HG02870 (cell line): ENCODE measurements around the gene STK32B.
A peak's percentile ranks its signal among the peaks of the same experiment; 100 is the strongest.
"Not testable (repeated sequence)": the region's sequence is repeated elsewhere in the genome, so short reads cannot be mapped to it uniquely, and the experiment has no call there.

Experiments
- ATAC-seq: cut with Tn5 transposase; IDR thresholded peaks from one replicate; pipeline ENCODE4 v1.9.1; 2021; ENCODE audit warnings: mild to moderate bottlenecking, moderate library complexity; ENCODE audit not compliant: unreplicated experiment

The STK32B gene

DNA sequence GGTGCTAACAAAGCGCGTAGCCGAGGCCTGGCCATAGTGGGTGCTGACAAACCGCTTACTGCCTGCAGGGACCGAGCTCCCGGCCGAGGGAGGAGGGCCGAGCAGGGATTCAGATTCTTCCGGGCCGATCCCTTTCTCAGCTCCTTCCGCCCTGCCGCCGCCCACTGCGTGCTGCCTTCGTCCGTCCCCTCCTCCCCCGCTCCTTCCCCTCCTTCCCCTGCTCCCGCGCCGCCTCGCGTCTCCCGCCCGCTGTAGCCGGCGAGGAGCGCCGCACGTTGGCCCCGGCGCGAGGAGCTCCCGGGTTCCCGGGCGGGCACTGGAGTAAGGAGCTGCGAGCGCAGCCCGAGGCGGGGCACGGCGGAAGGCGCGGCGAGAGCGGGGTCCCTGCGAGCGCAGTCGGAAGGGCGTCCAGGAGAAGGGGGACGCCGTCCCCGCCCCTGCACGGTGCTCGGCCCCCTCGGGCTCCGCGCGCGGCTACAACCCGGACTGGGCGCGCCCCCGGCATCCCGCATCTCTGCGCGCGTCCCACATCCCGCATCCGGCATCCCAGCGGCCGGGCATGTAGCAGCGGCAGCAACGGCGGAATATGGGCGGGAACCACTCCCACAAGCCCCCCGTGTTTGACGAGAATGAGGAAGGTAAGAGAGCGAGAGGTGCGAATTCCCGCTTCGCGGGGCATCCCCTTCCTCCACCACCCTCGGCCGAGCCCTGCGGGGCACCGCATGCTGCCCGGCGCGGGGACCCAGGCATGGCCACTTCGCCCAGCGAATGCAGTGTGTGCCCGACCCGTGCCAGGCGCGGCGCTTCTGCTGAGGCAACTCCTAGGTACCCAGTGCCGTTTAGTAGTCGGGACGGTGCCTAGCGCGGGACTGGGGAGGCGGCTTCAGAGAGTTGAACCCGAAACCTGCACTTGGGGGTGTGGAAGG is at the start of gene STK32B:
Gene STK32B, plus strand, starts transcription at position 203 of the 926 bp plus-strand sequence.
- ATAC-seq, result peak; percentile 40

DNA sequence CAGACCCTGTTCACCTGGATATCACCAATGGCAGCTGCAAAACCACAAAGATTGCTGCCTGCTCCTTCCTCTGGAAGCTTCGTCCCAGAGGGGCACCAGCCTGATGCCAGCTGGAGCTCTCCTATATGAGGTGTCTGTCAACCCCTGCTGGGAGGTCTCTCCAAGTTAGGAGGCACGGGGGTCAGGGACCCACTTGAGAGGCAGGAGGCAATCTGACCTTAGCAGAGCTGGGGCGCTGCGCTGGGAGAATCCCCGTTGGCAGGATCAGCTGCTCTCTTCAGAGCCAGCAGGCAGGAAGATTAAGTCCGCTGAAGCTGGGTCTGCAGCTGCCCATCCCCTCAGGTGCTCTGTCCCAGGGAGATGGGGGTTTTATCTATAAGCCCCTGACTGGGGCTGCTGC is 49.6 kb upstream of the STK32B start:
- ATAC-seq, result not testable (repeated sequence)

DNA sequence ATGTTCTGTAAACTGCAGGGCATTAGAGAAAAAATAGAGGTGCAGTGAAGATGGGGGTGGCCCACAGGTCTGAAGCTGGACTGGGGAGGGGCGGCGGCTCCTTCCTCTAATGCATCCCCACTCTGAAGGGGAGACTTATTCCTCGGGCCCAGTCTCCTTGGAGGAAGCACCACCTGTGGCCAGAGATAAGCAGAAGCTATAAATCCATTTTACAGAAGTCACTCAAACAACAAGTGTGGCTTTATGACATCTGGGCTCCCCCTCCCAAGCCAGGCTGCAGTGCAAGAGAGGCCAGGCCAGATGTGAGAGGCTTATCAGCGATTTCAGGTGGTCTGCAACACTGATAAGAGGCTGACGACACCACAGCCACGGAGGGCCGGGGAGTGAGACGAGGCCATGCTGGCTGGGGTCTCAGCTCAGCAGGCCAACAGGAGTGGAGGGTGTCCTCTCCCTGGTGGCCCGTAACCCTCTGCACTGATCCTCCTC is 47.9 kb upstream of the STK32B start:
- no peak for ATAC-seq

DNA sequence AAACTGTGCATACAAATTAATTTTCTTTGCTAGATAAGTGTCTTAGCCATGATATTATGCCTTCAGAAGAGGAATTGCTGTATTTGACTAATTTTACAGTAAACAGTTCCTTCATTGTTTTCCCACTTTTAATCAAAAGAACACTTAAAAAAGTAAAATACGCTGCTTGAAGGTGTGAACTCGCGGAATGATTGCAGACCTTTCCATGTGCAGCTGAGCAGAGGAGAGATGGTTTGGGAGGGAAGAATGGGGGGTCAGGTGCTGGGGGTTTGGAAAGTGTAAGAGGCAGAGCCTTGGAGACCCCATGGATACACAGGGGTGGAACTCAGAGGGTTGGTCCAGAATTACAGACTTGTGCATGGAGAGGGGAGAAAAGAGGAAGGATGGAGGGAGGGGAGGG is 47.4 kb upstream of the STK32B start:
- no peak for ATAC-seq

DNA sequence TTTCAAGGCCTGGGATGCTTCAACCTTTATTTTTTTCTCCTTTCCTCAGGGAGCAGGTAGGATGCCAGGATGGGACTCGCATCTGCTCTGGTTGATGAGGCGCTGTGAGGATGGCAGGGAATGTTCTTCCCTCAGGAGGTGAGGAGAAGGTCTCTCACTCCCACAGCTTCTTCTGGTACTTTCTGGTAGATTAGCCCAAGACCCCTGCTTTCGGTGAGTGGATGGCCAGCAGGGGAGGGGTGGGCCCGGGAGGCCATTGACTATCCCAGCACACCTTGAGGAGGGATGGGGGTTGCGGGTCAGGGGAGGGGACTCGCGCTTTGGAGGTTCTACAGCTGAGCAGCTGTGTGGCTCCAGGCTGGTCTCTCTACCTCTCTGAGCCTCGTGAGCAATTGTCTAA is 46.8 kb upstream of the STK32B start:
- no peak for ATAC-seq

DNA sequence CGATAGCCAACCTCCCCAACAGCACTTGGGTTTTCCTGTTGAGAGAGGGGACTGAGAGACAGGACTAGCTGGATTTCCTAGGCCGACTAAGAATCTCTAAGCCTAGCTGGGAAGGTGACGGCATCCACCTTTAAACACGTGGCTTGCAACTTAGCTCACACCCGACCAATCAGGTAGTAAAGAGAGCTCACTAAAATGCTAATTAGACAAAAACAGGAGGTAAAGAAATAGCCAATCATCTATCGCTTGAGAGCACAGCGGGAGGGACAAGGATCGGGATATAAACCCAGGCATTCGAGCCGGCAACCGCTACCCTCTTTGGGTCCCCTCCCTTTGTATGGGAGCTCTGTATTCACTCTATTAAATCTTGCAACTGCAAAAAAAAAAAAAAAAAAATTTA is 44.3 kb upstream of the STK32B start:
- ATAC-seq, result not testable (repeated sequence)

DNA sequence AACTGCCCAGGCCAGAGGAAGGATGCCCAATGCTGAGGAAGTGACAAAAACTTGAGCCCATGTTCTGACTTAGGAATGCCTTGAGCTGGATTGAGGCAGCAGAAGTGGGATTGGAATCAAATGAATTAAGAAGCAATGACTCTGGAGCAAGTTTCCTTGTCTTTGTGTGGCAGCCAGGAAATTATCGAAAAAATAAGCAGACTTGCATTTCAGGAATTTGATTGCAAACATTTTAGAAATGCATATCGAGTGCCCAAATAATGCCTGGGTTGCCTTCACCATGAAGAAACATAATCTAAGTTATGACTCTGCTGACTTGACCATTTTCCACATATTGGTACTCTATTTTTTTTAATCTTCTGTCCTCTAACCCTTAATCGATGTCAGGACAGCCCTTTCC is 41.5 kb upstream of the STK32B start:
- no peak for ATAC-seq

DNA sequence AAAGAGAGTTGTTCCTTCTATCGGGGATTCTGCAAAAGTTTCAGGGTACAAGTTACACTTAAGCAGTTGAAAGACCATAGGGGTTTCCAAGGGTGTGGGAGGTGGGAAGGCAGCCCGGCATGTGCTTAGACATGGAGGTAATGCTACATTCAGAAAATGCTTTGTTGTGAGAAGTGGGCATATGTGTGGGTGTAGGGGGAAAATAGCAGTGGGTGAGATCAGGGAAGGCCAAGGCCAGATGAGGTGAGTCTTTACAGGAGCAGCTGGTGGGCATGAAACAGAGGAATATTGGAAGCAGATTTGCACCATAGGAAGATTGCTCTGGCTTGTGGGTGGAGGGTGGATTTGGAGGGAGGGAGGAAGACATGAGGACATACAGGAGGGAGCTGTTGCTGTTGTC is 40.3 kb upstream of the STK32B start:
- ATAC-seq, result no peak

DNA sequence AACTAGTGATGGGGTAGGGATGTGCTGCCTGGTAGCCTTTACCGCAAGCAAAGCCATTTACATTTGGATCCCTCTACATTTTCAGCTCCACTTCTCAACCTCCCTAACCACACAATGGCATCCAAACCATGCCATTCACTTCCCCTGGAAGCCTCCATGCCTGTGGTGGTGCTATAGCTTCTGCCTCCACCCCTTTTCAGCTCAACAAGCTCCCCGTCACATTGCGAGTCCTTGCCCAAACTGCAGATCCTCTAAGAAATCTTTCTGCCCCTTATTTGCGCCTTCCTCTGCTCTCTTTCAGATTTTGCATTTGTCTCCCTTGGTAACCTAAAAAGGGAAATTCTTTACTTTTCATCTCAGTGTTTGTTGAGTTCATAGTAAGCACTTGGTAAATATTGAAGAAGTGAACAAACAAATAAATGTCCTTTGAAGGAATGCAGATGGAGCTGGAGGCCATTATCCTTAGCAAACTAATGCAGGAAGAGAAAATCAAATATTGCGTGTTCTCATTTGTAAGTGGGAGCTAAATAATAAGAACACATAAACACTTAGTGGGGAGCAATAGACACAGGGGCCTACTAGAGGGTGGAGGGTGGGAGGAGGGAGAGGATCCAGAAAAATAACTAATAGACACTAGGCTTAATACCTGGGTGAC is 38.9 kb upstream of the STK32B start:
- ATAC-seq, result no peak

DNA sequence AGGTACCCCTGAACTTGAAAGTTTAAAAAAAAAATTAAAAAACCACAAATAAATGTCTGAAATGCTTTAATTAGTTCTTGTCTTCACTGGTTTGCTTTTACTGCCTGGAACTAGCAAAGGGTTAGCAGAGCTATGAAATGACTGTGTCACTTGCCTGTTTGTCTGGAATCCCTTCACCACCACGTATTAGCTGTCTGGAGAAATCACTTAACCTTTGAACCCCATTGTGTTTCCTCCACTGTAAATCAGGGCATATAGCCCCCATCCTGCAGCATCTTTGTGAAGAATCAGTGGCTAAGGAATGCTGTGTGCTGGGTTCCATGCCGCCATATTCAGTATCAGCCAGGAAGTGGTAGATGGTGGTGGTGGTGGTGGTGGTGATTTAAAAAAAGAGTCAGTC is 38.3 kb upstream of the STK32B start:
- no peak for ATAC-seq

DNA sequence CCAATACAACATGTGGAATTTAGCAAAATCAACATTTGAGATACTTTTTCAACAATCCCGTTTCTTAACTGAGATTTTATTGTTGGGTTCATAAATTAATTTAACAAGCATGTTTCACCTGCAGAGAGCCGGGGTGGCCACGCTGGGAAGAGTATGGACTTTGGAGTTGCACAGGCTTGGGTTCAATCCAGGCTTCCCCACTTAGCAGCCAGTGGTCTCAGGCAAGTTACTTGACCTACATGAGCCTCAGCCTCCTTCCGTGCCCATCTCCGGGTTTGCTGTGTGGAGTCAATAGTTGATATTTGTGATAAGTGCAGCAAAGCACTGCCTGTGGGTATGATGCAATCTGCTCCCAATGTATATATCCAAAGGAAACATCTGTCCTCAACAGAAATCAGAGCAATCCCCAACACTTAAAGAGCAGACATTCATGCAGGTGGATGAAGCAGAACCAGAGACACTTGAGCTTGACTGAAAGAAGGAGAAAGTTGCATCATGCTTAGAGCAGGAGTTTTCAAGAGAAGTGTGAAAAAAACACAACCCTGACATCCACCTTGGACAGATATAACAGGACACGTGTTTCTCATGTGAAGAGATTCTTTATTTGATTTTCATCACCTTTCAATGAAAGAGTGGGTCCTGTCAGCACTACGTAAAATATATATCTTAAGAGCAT is 37.1 kb upstream of the STK32B start:
- ATAC-seq, result no peak

DNA sequence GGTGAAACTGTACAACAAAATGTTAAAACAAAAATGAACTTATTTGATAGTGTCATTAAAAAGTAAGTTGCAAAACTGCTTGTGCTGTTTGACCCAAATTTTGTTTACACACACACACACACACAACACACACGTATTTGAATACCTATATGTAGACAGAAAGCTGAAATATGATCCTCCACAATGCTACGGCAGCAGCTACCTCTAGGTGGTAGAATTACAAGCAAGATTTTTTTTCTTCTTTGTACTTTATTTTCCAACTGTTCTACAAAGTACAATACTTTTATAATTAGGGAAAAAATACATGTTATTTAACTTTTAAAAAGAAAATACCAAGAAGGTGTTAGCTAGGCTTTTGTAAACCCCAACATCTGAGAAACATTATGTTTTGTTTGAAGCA is 33.2 kb upstream of the STK32B start:
- ATAC-seq, result no peak

DNA sequence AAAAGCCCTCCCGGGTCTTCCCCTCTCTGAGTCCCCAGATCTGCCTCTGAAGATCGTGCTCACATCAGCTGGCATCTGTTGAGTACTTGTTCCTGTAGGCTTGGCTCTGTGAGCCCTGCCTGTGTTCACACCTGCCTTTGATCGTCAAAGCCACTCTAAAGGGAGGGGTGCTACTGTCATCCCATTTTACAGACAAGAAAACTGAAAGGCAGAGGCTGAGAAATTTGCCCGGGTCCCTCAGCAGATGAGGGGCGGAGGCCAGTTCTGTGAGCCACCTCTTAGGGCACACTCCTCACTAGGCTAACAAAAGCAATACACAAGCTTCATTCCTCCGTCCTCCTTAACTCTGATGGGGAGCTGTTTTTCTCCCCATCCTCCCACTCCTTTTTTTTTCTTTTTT is 32.7 kb upstream of the STK32B start:
- ATAC-seq, result no peak

DNA sequence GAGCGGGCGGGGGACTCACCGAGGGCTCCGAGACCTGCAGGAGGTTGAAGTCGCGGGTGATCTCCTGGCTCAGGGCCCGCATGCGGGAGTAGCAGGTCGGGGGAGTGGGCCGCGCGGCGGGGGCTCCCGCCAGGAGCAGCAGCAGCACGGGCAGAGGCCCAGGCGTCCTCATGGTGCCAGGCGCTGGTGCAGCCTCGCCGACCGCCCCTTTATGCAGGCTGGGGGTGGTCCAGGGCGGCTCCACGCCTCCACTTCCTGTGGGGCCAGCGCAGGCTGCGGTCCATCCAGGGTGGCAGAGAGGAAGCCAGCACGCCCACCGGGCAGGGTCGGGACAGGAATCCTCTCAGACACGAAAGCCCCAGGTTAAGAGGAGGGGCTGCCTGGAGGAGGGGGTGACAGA is 32.0 kb upstream of the STK32B start, which contains the start of gene CYTL1:
Gene CYTL1, minus strand, starts transcription at position 185 of the 400 bp plus-strand sequence. Its CDS starts 13 bp downstream, at position 172.
- ATAC-seq, result no peak

DNA sequence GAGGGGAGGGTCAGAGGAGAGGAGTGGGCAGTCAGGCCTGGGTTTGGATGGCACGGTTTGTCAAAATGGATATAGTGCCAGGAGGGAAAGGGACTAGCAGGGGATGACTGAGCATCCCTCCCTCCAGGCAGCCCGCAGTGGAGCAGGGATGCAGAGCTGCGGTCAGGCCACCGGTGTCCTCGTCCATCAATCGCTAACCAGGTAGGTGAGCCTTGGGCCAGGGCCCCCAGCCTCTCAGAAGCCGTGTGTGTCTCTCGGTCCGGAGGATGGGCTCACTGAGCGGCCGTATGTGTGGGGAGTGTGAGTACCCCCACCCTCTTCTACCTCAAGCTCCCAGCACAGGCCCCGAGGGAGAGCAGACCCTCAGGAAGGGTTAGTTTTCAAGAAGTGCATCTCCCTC is 31.5 kb upstream of the STK32B start:
- no peak for ATAC-seq

DNA sequence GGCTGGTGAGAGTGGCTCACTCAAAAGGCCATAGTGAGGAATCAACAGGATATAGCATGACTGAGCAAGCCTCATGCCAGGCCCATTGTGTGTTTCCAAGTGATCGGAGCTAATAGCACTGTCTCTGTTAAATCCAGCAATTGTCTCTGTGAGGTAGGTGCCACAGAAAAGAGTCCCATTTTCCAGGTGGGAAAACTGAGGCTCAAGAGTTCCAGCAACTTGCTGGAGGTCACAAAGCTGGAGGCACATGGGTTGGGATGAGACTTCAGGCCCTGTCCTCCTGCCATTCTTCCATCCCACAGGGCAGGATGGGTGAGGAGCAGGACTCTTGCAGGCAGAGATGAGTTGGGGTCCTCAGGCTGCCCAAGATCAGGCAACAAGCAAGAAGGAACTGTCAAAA is 30.9 kb upstream of the STK32B start:
- no peak for ATAC-seq

DNA sequence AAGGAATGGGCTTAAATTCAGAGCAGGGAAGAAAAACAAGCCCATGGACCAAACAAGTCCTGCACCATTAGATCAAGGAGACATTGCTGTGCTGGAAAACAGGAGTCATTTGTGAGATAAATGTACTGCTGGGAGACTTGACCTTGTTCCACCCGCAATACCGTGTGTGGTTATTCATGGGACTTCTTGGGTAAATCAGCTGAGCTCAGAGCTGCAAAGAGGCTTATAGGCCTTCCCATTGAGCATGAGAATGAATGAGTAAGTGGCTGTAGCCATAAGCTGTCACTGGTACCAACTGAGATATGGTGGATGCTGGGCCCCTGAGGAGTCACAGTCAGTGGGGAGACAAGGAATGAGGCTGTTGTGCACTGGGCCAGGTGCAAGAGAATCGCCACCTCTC is 29.7 kb upstream of the STK32B start:
- ATAC-seq, result no peak

DNA sequence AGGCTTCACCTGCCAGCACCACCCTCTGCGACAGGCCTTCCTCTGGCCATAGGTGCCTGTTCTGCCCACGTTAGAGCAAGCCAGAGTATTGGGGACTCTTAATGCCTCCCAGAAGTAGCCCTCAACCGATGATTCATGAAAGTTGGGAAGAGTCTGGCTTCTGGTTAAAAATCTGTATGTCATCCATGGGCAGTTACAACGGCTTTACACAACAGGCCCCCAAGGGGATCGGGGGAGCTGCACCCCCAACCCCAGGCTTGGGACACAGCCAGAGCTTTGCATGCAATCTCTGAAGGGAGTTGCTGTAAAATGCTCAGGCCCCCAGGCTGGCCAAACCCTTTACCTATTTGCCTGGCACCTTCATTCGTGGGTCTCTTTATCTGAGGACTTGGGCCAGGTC is 26.6 kb upstream of the STK32B start:
- no peak for ATAC-seq

DNA sequence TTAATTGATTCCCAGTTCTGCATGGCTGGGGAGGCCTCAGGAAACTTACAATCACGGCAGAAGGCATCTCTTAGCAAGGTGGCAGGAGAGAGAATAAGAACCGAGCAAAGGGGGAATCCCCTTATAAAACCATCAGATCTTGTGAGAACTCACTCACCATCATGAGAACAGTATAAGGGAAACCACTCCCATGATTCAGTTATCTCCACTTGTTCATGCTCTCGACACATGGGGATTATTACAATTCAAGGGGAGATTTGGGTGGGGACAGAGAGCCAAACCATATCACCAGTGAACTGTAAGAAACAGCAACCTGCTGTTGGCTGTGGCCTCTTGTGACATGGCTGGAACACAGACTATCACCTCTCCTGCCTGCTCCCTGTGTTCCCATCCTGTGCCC is 24.9 kb upstream of the STK32B start:
- ATAC-seq, result no peak

DNA sequence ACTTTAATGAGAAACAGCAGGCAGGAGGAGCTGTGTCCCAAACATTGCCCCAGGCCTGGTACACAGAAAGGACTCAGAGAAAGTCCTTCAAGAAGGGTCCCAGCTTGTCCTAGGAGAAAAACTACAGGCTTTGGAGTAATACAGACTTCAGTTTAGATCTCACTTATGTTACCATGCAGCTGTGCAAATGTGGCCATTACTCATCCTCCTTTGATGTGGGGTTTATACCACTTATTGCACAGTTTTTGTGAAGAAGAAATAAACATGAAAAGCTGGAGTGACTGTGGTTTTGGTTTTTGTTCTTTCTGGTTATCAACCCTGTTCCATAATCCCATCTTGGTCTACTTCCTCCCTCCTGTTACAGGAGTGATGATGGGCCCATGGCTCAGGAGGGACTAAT is 23.9 kb upstream of the STK32B start:
- ATAC-seq, result no peak

DNA sequence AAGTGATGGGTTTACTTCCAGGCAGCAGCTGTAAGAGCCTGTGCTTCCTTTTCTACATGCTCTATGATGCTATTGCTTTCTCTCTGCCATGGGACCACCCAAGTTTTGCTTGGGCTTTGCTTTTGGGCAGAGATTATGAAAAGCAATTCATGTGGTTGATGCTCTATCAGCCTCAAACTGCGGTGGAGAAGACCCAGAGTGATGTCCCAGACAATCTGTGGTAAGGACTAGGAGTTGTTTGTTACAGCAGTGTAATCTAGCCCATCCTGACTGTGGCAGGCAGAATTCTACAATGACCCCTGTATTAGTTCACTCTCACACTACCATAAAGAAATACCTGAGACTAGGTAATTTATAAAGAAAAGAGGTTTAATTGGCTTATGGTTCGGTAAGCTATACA is 22.8 kb upstream of the STK32B start:
- no peak for ATAC-seq

DNA sequence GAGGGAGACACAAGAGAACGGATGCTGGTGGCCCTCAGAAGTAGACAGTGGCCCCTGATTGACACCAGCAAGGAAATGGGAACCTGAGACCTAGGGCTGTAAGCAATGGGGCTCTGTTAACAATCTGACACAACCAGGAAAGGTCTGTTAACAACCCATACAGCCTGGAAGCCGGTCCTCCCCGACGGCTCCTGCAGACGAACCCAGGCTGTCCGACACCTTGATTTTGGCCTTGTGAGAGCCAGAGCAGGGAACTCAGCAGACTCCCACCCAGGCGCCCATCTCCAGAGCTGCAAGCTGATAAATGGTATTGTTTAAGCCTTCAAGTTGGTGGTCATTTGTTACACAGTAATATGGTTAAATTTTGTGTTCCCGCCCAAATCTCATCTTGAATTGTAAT is 21.8 kb upstream of the STK32B start:
- ATAC-seq, result no peak
